HG02970 (cell line): ENCODE data around the gene RHBDF2.

ENCODE experiments used
- ATAC-seq: cut with Tn5 transposase; IDR thresholded peaks from one replicate; pipeline ENCODE4 v1.9.1; 2021; ENCODE audit warnings: mild to moderate bottlenecking, moderate library complexity, moderate number of reproducible peaks; ENCODE audit not compliant: unreplicated experiment, low FRiP score

RHBDF2 gene

GRCh38 chr17:76506408-76507345, 5.5 kb upstream of the RHBDF2 start:
- ATAC-seq, result no peak

GRCh38 chr17:76504117-76504516, 2.9 kb upstream of the RHBDF2 start:
- ATAC-seq, result no peak

DNA sequence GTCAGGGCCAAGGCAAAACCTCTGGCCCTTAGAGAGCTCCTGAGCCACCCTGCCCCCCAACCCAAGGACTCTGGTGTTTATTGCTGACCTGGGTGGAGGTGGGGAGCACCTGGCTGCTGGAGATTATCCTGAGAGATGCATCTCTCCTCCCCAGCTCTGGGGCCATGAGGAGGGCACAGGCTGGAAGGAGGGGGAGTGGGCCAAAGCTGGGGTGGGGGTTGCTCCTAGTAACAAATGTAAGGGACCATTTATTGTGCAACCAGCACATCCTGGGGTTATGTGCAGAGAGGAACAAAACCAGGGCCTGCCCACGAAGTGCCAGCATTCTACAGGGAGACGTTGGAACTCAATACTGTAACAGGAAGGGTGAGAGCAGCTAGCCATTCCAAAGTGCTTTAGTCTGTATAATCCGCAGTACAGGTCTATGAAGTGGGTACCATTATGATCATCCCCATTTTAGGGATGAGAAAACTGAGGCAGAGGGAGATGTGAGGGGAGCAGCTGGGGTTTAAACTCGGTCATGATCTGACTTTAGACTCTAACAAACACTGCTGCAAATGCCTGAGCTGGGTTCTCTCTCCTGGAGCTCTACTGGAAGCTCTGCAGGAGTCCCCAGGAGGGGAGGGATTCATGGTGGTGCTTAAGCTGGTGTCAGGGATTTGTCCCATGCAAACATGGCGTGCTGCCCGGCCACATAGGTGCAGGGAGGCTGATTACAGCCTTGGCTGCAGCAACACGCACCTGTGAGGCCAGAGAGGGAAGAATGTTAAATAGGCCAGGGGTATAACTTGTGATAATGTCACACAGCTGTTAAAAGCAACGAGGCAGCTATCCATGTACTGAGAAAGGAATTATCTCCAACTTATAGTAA, 1.4 kb upstream of the RHBDF2 start:
- no peak for ATAC-seq

- ATAC-seq, result no peak
Measured at GRCh38 chr17:76501827-76502307, 644 bp upstream of the RHBDF2 start.

DNA sequence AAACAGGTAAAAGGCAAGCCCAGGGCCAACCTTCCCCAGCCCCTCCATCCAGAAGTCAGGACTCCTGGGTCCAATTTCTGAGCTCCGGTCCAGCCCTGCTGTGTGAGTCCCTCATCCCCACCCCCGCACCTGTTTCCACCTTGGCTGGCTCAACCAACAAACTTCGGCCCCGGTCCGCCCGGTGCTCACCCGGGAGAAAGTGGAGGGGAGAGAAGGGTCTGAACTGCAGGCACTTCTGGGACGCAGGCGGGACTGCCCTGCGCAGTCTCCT, 541 bp downstream of the RHBDF2 start:
- ATAC-seq, result no peak

DNA sequence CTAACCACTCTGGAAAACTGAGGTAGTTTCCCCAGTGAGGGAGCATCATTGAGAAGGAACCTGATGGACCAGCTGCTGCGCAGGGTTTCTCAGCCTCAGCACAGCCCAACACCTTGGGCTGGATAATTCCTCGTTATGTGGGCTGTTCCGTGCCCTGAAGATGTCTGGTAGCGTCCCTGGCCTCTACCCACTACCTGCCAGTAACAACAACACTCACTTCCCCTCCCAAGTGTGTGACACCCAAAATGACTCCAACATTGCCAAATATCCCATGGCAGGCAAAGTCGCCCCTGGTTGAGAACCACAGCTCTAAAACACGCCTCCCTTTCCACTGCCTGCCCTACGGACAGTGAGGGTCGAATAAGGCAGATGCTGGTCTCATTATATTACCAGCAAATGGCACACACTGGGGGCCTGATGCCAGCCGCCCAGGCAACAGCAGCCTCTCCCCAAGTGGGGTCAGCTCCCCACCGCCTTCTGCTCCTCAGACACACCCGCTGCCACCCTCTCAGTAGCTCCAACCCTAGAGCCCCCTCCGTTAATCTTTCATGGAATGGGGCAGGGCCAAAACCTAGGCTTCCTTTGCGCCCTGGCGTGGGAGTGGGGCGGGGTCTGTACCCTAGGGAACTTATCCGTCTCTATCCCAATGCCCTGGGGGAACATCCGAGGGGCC, 1.0 kb downstream of the RHBDF2 start:
- ATAC-seq, result no peak

DNA sequence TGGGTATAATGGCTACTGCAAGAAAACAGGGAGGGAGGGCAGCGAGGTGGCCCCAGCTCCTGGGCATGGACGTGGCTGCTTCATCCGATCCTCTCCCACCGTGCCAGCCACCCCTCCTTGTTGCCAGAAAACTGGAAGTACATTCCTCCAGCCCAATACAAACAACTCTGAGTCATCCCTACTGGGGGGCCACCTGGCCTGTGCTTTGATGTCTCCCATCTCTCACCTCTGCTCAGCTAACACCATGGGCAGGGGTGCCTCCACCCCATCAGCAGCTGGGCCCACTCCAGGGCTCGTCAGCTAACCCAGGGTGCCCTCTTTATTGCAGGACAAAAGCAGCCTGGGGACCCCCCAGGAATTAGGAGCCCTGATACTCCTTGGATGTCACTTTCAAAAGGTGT, 2.0 kb downstream of the RHBDF2 start:
- ATAC-seq, result no peak

- ATAC-seq, result no peak
Measured at GRCh38 chr17:76498876-76499251, 2.4 kb downstream of the RHBDF2 start.

- no peak for ATAC-seq
Measured at GRCh38 chr17:76497979-76498875, 3.0 kb downstream of the RHBDF2 start.

DNA sequence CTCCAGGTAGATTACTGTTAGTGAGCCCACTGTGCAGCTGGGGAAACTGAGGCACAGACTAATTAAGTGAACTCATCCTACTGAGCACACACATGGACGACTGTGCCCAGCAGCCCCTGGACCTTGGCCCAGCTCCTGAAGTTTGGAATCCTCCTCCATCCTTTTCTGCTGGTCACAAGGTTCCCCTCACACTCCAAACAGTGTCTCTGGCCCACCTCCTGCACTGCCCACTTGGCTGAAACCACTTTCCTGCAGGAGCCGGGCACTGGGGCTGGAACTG, 3.6 kb downstream of the RHBDF2 start:
- no peak for ATAC-seq

- no peak for ATAC-seq
Measured at GRCh38 chr17:76496464-76496863, 4.8 kb downstream of the RHBDF2 start.

DNA sequence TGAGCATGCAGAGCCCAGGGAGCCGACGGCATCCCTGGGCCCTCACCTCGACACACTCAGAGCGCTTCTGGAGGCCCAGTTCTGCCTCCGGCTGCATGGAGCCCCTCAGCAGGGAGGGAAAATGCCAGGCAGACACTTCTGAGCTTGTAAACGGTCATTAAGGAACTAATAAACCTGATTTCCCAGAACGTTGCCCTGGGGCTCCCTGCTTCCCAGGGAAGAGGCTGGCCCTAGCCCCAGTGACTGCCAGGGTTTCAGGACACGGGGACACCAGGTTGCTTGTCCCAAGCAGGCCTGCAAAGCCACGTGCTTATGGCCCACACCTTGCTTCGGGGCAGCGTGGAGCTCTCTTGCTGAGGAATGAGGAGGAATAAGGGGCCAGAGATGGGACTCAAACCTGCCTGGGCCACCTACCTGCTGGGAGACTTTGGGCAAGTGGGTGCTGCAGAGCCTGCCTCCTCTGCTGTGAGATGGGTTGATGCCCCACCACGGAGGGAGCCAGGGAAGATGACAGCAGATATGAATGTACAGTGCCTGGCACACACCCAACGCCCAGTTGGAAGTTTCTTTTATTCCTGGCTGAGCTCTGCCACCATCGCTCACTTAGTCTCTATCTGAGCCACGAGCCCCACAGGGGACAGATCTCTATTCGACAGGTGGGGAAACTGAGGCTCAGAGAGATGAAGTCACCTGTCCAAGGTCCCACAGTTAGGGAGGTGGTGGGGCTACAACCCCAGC, 5.4 kb downstream of the RHBDF2 start:
- no peak for ATAC-seq

GRCh38 chr17:76493505-76494167, 7.6 kb downstream of the RHBDF2 start:
- no peak for ATAC-seq

DNA sequence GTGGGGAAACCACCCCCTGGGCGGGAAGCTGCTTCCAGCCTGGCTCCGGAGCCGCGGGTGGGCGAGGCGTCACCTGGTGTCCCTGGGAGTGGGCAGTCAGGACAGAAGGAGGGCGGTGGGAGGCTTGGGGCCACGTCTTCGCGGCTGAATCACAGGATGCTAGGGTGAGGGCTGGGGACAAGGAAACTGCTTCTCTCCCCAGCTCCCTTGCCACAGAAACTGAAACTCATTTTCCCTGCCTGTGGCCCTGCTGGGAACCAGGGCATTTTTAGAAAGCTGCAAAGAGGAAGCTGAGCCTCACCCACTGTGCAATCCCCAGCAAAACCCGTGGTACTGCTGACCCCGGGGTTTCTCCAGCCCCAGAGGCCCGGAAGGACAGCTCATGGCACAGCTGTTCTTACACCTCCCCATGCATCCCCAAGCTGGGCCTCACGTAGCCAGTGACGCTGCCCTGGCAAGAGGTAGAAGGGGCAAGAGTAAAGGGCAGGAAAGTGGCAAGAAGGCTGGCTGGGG, 8.2 kb downstream of the RHBDF2 start:
- ATAC-seq, result no peak

GRCh38 chr17:76492123-76492988, 8.9 kb downstream of the RHBDF2 start:
- no peak for ATAC-seq

DNA sequence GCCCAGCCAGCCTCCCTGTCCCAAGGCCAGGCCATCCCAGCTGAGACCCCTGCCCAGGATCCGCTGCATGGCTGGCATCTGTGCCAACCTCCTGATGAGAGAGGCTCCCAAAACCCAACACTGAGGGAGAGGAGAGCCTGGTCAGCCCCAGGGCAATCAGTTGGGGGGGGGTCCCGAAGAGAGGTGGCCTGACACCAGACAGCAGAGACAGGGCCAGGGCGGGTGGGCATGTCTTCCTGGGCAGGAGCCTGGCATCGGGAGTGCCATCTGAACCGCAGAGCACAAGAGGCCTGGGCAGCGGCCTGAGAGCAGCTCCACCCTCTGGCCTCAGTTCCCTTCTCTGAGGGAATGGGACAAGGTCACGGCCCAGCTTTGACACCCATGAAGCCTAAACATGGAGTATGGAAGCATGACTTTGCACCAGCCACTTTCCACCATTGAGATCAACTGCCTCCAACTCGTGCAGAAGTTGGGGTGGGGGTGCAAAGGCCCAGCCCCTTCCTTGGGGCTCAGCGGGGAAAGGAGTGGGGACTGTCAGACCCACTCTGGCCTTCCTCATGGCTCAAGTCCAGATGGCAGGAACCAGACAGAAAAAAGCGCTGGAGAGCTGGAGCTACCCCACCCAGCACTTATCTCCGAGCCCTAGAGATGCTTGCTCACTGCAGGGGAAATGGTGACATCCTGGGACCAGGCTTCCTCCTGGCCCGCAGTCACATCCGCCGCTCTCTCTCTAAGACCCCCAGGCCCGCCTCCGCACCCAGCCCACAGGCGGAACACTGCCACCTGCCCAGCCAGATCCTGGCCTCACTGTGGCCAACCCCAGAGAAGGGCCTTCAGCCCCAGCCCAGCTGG, 9.7 kb downstream of the RHBDF2 start:
- no peak for ATAC-seq

- no peak for ATAC-seq
Measured at GRCh38 chr17:76490112-76490710, 11.0 kb downstream of the RHBDF2 start.
